Vagina (tissue), 2 donors: Measurements from ENCODE around the gene FAM107B.

Source experiments
- CTCF ChIP-seq, 3 experiments: fragments of 450-650 bp in 2 of 3; fragments of 200-600 bp in 1 of 3; sonication (generic) in 1 of 3; IDR thresholded peaks; one replicate each; pipeline ENCODE4 v1.5.1; 2017 to 2019; ENCODE audit warnings: antibody characterized with exemption in 3 of 3, mild to moderate bottlenecking in 2 of 3, moderate library complexity in 2 of 3
- POLR2A ChIP-seq, 2 donors: fragments of 450-650 bp; IDR thresholded peaks; one replicate each; pipeline ENCODE4 v1.6.1; 2017; ENCODE audit warnings: antibody characterized with exemption in 2 of 2, mild to moderate bottlenecking in 2 of 2, moderate library complexity in 2 of 2
- POLR2AphosphoS5 ChIP-seq, 2 donors: sonication (generic); formaldehyde crosslinking; IDR thresholded peaks; one replicate each; pipeline ENCODE4 v1.9.0; 2017; ENCODE audit warnings: antibody characterized with exemption in 2 of 2, mild to moderate bottlenecking in 2 of 2, low read depth in 1 of 2; ENCODE audit not compliant: insufficient read depth in 1 of 2

- no peak for TF ChIP-seq CTCF (IDR thresholded peaks at IDR 0.05)
- no peak for TF ChIP-seq POLR2A (IDR thresholded peaks at IDR 0.05)
- TF ChIP-seq POLR2AphosphoS5 (IDR thresholded peaks at IDR 0.05; ENCODE audit: insufficient read depth in 1 of 2, low read depth in 1 of 2), result no peak
These were observed 254.9 kb downstream of the FAM107B start for GRCh38 chr10:14519785-14520184.
